Fibroblast of pulmonary artery (primary cell): ENCODE measurements around the gene C1QL1.

Source experiments
- DNase-seq: peaks from one replicate; pipeline ENCODE4 v3.0.0-alpha.2; 2010; ENCODE audit warnings: low read depth
- H3K4me3 ChIP-seq: replicated peaks from 2 replicates; pipeline ENCODE4 v1.5.1; 2011; ENCODE audit warnings: low read depth, mild to moderate bottlenecking, control low read depth, low read length, moderate library complexity
- CTCF ChIP-seq: IDR thresholded peaks from 2 replicates; pipeline ENCODE4 v1.5.1; 2011; ENCODE audit warnings: mild to moderate bottlenecking, control low read depth, low read length, inconsistent platforms; ENCODE audit errors: missing control alignments

Gene C1QL1

DNA sequence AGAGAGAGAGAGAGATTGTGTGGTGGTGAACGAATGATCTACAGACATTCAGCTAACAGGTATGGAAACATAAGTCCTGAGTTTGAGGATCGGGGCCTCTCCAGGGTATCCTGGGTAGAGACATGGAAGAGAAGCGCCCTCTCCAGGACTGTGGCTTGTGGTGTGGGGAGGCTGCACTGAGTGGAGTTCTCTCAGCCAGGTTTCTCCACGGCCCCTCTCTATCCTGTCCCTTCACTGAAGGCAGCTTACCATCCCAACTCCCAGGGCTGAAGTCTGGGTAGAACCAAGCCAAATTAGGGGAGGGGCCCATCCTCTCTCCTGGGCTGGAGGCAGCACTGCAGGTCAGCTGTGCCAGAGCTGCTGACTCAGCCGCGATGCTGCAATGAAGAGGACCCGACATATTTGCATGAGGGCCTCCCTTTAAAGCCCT is 6.2 kb downstream of the C1QL1 start:
- DNase-seq: peak; percentile 26
- TF ChIP-seq CTCF: no peak
- no peak overlapping the region for H3K4me3 ChIP-seq

GRCh38 chr17:44960691-44961090 is 7.4 kb downstream of the C1QL1 start:
- no peak overlapping the region for H3K4me3 ChIP-seq
- TF ChIP-seq CTCF: no peak
- no peak for DNase-seq

- no peak for DNase-seq
- TF ChIP-seq CTCF: no peak
- no peak overlapping the region for H3K4me3 ChIP-seq
Observed at GRCh38 chr17:44959821-44960531, 8.1 kb downstream of the C1QL1 start.

DNA sequence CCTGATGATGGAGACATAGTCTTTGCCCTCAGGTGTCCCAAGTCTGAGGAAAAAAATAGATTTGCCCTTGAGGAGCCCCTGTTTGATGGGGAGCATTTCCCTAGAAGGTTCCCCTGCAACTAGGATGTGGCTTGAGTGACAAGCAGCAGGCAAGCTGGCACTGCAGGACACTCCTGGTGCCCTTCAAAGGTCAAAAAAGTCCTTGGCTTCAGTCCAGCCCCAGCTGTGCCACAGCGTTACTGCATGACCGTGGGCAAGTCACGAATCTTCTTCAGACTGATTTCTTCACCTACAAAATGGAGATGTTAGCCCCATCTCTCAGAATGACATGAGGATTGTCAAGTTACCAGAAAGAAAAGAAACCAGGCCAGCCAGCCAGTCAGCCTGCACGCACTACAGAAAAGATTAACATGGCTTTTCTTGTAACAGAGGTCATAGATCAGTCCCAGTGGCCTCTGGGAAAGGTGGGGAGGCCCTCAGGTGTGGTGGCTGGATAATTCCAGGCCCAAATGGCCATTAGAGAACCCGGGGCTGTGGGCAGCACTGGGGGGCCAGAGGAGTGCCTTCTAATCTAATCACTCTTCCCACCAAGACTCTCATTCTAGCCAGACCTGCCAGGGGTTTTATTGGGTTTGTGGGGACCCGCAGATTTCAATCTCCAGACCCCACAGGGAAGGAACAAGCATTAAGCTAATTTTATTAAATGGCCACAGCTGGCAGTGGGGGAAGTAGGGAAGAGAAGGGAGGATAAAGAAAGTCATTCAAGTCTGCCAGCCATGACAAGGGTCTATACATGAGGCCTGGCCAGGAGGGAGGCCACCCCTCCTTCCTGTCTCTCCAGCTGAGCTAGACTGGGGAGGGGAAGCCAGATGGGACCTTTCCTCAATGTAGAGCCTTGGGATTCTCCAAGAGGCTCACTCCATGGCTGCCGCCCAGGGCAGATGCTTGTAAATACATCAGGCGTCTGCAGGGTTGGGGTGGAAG is 10.8 kb downstream of the C1QL1 start:
- H3K4me3 ChIP-seq: no peak overlapping the region
- no peak for DNase-seq
- TF ChIP-seq CTCF: no peak

DNA sequence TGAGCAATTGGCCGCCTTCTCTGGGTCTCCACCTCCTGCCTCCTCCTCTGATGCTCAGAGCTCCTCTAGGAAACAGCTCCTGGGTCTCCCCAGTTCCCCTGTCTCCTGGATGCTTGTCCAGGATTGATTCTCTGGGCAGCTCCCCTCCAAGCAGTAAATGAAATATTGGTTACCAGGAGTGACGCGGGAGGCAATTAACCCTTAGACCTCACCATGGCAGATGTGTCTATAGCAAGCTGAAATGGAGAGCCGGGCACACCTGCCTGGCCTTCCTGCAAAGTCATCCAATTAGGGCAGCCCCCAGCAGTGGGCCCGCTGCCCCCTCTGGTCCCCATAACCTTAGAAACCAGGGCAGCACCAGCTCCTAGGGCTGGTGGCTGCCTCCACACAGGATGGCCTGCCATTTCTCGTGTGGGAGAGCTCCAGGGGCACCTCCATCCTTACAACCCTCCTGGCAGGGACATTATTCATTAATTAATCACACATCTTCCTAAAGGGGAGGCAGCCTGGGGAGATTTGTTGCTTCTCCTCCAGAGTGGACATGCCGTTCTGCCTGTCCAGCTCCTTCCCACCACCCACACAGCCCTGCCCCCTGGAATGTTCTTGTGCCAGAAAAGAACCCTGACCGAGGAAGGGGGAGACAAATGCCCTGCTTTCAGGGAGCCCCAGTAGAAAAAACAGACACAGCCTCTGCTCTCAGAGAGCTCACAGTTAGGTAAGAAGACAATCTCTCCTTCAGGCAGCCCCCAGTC is 12.3 kb downstream of the C1QL1 start:
- TF ChIP-seq CTCF: no peak
- H3K4me3 ChIP-seq: no peak overlapping the region

DNA sequence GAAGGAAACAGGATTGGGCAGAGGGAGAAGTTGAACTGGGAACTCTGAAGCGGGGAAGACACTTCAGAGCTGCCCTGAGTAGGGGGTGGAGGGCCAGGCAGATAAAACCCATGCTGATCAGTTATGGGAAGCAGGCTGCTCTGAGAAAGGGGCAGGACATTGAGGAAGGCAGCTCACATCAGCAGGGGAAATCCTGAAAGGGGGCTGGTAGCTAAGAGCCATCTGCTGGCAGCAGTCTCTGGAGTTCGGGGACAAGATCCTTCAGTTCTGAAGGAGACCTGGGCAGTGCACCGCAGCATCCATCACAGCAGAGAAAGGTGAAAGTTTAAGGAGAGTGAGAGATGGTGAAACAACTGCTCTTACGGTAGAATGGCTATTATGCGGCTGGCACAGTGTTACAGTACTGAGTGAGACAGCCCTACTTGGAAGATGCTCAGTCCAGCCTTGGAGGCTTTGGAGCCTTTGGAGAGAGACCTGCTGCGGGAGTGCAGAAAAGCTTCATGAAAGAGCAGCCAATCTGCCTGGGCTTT is 15.1 kb downstream of the C1QL1 start:
- no peak overlapping the region for H3K4me3 ChIP-seq
- no peak for DNase-seq
- no peak for TF ChIP-seq CTCF

More for the DNA sequence above, 12.3 kb downstream of the C1QL1 start:
- no peak for DNase-seq
